Endothelial cell of umbilical vein (primary cell): ENCODE measurements around the gene PKP4. TPM values are rescaled to one million over a fixed set of nuclear protein-coding genes. Genes with fewer than 3 reads are reported as not detected.
A peak's percentile ranks its signal among the peaks of the same experiment; 100 is the strongest.

ENCODE experiments used
- BruUV-seq: library from RNA; stranded (reverse); fragments of 400-500 nt; replicated peaks from 2 replicates; lab custom pipeline; 2021; lab: Mats Ljungman, UMichigan
- CTCF ChIA-PET: fragments of 300-600, 350-600 bp; sonication (Branson Sonifier 250); formaldehyde crosslinking; loops from one replicate; lab custom pipeline; 2021; ENCODE audit warnings: antibody characterized with exemption, inconsistent platforms; lab: Charles Lee
- POLR2A ChIA-PET: fragments of 300-600, 350-600 bp; sonication (Branson Sonifier 250); formaldehyde crosslinking; loops from one replicate; lab custom pipeline; 2021; ENCODE audit warnings: antibody characterized with exemption, inconsistent platforms; lab: Charles Lee
- DNase-seq: peaks from one replicate; pipeline ENCODE4 v3.0.0-alpha.2; 2011; ENCODE audit warnings: low read depth, low spot score
- FAIRE-seq: peaks from 2 replicates; lab custom pipeline; 2011; peaks lifted over from hg19 to GRCh38; lab: Jason Lieb, UNC
- H2AFZ ChIP-seq: 2 replicates; pipeline ENCODE4 v1.6.0; 2012; ENCODE audit warnings: low read depth, low read length, control low read depth, inconsistent platforms
- H3K27ac ChIP-seq: 2 replicates; pipeline ENCODE4 v1.5.1; 2011; ENCODE audit warnings: low read depth, mild to moderate bottlenecking, control low read depth, low read length, moderate library complexity; ENCODE audit not compliant: insufficient read depth
- H3K27me3 ChIP-seq, 2 experiments: 2 replicates each; pipeline versions ENCODE4 v1.6.0 to v1.6.1; 2011; ENCODE audit warnings: low read length in 2 of 2, mixed read lengths in 1 of 2; ENCODE audit not compliant: control insufficient read depth in 2 of 2, insufficient read depth in 2 of 2
- H3K36me3 ChIP-seq, 2 experiments: 2 replicates in 1 of 2; 3 replicates in 1 of 2; pipeline ENCODE4 v1.5.1; 2011; ENCODE audit warnings: low read length in 2 of 2, mild to moderate bottlenecking in 1 of 2, moderate library complexity in 1 of 2; ENCODE audit not compliant: control insufficient read depth in 2 of 2, insufficient read depth in 2 of 2; ENCODE audit errors: extremely low read depth in 1 of 2
- H3K4me1 ChIP-seq: 3 replicates; pipeline ENCODE4 v1.5.1; 2011; ENCODE audit warnings: mild to moderate bottlenecking, low read length; ENCODE audit not compliant: control insufficient read depth, insufficient read depth; ENCODE audit errors: extremely low read depth
- H3K4me2 ChIP-seq: 2 replicates; pipeline ENCODE4 v1.6.1; 2011; ENCODE audit warnings: low read length, control low read depth, mixed read lengths; ENCODE audit not compliant: insufficient read depth
- H3K4me3 ChIP-seq, 3 experiments: fragments of 200-600 bp in 1 of 3; sonication (generic), shearing (Covaris generic) in 1 of 3; replicated peaks in 1 of 3; 2 replicates each; pipeline ENCODE4 v1.5.1; 2011 to 2016; ENCODE audit warnings: control low read depth in 3 of 3, low read length in 3 of 3, mild to moderate bottlenecking in 2 of 3, inconsistent platforms in 1 of 3, low read depth in 1 of 3, moderate library complexity in 1 of 3; ENCODE audit not compliant: insufficient read depth in 1 of 3
- H3K79me2 ChIP-seq: 2 replicates; pipeline ENCODE4 v1.6.0; 2012; ENCODE audit warnings: low read length, inconsistent platforms; ENCODE audit not compliant: control insufficient read depth, insufficient read depth
- H3K9ac ChIP-seq: replicated peaks from 2 replicates; pipeline ENCODE3; 2011; ENCODE audit warnings: low read length, control low read depth; ENCODE audit not compliant: insufficient read depth; ENCODE audit errors: extremely low read depth
- H3K9me1 ChIP-seq: replicated peaks from 3 replicates; pipeline ENCODE4 v1.6.0; 2011; ENCODE audit warnings: mild to moderate bottlenecking, low read length; ENCODE audit not compliant: control insufficient read depth, insufficient read depth; ENCODE audit errors: extremely low read depth
- H3K9me3 ChIP-seq: replicated peaks from 2 replicates; pipeline ENCODE4 v1.5.1; 2012; ENCODE audit warnings: low read length, inconsistent platforms; ENCODE audit not compliant: control insufficient read depth, insufficient read depth
- H4K20me1 ChIP-seq: replicated peaks from 2 replicates; pipeline ENCODE3; 2011; ENCODE audit warnings: mild to moderate bottlenecking, low read length; ENCODE audit not compliant: control insufficient read depth, insufficient read depth; ENCODE audit errors: extremely low read depth
- CTCF ChIP-seq, 2 donors: IDR thresholded peaks; 1 replicate in 1 of 2; 2 replicates in 1 of 2; pipeline ENCODE4 v1.5.1; 2011; ENCODE audit warnings: low read length in 2 of 2, mild to moderate bottlenecking in 2 of 2, moderate library complexity in 2 of 2, control low read depth in 1 of 2, inconsistent platforms in 1 of 2, low read depth in 1 of 2; ENCODE audit not compliant: insufficient read depth in 1 of 2; ENCODE audit errors: extremely low read depth in 1 of 2
- EZH2 ChIP-seq: IDR thresholded peaks from 2 replicates; pipeline ENCODE4 v1.6.1; 2012; ENCODE audit warnings: borderline replicate concordance, low read depth, mild to moderate bottlenecking, moderate library complexity, low read length, inconsistent platforms; ENCODE audit not compliant: severe bottlenecking
- FOS ChIP-seq: IDR thresholded peaks from 2 replicates; pipeline ENCODE4 v1.6.1; 2011; ENCODE audit warnings: mild to moderate bottlenecking, low read length, moderate library complexity, borderline replicate concordance; ENCODE audit not compliant: insufficient read depth
- GATA2 ChIP-seq: IDR thresholded peaks from 2 replicates; pipeline ENCODE4 v1.7.0; 2011; ENCODE audit warnings: low read depth, mild to moderate bottlenecking, moderate library complexity, mixed read lengths, low read length; ENCODE audit not compliant: insufficient read length, insufficient read depth
- JUN ChIP-seq: IDR thresholded peaks from 2 replicates; pipeline ENCODE4 v1.6.1; 2011; ENCODE audit warnings: borderline replicate concordance, low read depth; ENCODE audit not compliant: insufficient read length, insufficient read depth
- MAX ChIP-seq: IDR thresholded peaks from 2 replicates; pipeline ENCODE4 v1.6.1; 2011; ENCODE audit not compliant: insufficient read depth, insufficient read length
- MYC ChIP-seq: IDR thresholded peaks from one replicate; pipeline ENCODE4 v1.6.1; 2011; ENCODE audit warnings: mild to moderate bottlenecking, low read depth, low read length
- POLR2A ChIP-seq: IDR thresholded peaks from 2 replicates; pipeline ENCODE4 v1.6.1; 2012; ENCODE audit warnings: low read depth, mild to moderate bottlenecking, control low read depth, low read length
- POLR2AphosphoS5 ChIP-seq: IDR thresholded peaks from 2 replicates; pipeline ENCODE4 v1.6.1; 2012; ENCODE audit warnings: low read depth, mild to moderate bottlenecking, control low read depth, low read length, moderate library complexity; ENCODE audit not compliant: insufficient read depth
- dilution Hi-C: fragments of 300-500 bp; cut with MboI; formaldehyde crosslinking; loops from one replicate; pipeline ENCODE4 v1.15.0; 2019; ENCODE audit warnings: low sequenced_read_pairs; ENCODE audit not compliant: extremely low pct_ligation_motif_present
- intact Hi-C: fragments of 100-400 bp; cut with micrococcal nuclease; formaldehyde crosslinking; loops from one replicate; pipeline ENCODE4 v1.10.0; 2022
- polyA plus RNA-seq, 4 experiments: library from polyadenylated mRNA; depleted of rRNA in 3 of 4; stranded (reverse) in 3 of 4; unstranded in 1 of 4; fragments of >200 nt; gene quantifications; 2 replicates each; pipeline versions ENCODE4 v1.2.1 to v1.2.3, GENCODE V29; 2011 to 2012; ENCODE audit warnings: missing spikeins in 1 of 4
- total RNA-seq: library from RNA; stranded (reverse); gene quantifications from 2 replicates; pipeline ENCODE4 v1.2.3, GENCODE V29; 2021

The PKP4 gene
- total and polyA plus RNA-seq, 2 donors (not counting 3 experiments of a cell fraction or from before 2014, with no cell fraction given): 35.4 to 68.5 TPM

- POLR2A ChIA-PET: no interaction called here
- H2AFZ ChIP-seq: no peak overlapping the region
- DNase-seq (peak; percentile 74), FAIRE-seq (no peak)
- no peaks in the 10 kb centered on the region for H4K20me1 ChIP-seq
- no peak overlapping the region for H3K27ac ChIP-seq
- TF ChIP-seq CTCF (IDR thresholded peaks at IDR 0.05; ENCODE audit: extremely low read depth in 1 of 2, insufficient read depth in 1 of 2, low read depth in 1 of 2, low read length in 2 of 2): no peak
- TF ChIP-seq POLR2AphosphoS5: no peak
- TF ChIP-seq FOS: no peak
- no peak for TF ChIP-seq EZH2
- TF ChIP-seq GATA2: no peak
- TF ChIP-seq MYC: no peak
- TF ChIP-seq MAX: no peak
- no peak for TF ChIP-seq POLR2A
- TF ChIP-seq JUN: no peak
- no peak overlapping the region for H3K9ac ChIP-seq
- H3K4me1 ChIP-seq: no peaks in the 10 kb centered on the region
- no peaks in the 10 kb centered on the region for H3K36me3 ChIP-seq
- no peak overlapping the region for H3K4me2 ChIP-seq
- dilution Hi-C loops: no loop called here
- peaks cover 4% of the 10 kb centered on the region for H3K9me1 ChIP-seq
- no peaks in the 10 kb centered on the region for H3K79me2 ChIP-seq
- no TSS peak for BruUV-seq
- CTCF ChIA-PET: interaction anchor here (1.0 to 2.9 kb wide), 11 partner anchors 9 to 147 kb away, joined by 3 to 10 read pairs (median 4); no protein-coding TSS in a partner anchor
- H3K4me3 ChIP-seq: no peak overlapping the region
- intact Hi-C loops: no loop called here
- H3K9me3 ChIP-seq: no peaks in the 10 kb centered on the region
- no peaks in the 10 kb centered on the region for H3K27me3 ChIP-seq
These were observed 153.3 kb downstream of the PKP4 start for GRCh38 chr2:158610059-158610458.
